Erythroblast (primary cell): Measurements from ENCODE around the gene RNF212.
A peak's percentile ranks its signal among the peaks of the same experiment; 100 is the strongest.

Source experiments
- DNase-seq, 2 experiments: peaks; one replicate each; lab custom pipeline; 2025; lab: John Stamatoyannopoulos, UW
- GATA1 ChIP-seq: IDR thresholded peaks from 2 replicates; pipeline ENCODE4 v1.6.1; 2011; ENCODE audit warnings: low read depth, mild to moderate bottlenecking, control low read depth, low read length, moderate library complexity
- POLR2A ChIP-seq: IDR thresholded peaks from 2 replicates; pipeline ENCODE4 v1.6.1; 2011; ENCODE audit warnings: mild to moderate bottlenecking, low read length

Gene RNF212

DNA sequence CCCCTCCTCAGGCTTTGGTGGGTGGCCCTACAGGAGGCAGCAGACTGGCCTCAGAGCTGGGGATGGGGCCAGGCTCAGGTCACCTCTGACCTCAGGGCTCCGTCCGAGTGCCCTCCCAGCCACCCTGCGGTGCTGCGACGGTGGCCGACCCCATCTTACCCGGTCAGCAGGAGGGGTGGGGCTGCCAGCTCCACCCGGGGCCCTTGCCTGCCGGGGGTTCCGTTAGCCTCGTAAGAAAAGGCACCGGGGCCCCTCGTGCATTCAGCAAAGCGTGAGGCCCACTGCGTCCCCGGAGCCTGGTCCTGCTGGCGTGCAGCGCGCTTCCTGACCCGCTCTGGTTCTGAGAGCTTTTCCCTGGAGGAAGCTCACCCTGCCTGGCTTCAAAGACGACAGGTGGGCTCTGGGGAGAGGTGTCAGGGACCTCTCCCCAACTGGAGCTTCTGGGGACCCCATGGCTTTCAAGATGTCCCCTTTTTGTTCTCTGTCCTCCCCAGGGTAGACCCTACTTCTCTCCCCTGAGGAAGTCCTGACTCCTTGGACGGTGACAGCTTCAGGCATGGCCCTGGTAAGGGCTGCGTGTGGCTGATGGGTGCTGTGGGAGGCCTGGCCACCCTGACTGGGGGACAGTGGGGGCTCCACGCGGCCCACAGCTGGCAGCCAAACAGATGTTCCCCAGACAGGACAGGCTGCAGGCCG, 86.0 kb downstream of the RNF212 start:
- DNase-seq, result no peak
- TF ChIP-seq GATA1, result no peak
- TF ChIP-seq POLR2A, result no peak

DNA sequence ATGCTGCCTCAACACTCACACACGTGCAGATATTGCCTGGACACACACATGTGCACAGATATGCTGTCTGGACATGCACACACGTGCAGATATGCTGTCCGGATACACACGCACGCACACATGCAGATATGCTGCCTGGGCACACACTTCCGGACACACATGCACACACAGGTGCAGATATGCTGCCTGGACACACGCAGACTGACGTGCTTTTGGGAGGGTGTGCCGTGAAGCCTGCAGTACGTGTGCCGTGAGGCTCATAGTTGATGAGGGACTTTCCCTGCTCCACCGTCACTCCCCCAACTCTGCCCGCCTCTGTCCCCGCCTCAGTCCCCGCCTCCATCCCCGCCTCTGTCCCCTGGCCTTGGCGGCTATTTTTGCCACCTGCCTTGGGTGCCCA, 87.2 kb downstream of the RNF212 start:
- TF ChIP-seq POLR2A, result no peak
- peak; percentile 17 to 25 for DNase-seq

DNA sequence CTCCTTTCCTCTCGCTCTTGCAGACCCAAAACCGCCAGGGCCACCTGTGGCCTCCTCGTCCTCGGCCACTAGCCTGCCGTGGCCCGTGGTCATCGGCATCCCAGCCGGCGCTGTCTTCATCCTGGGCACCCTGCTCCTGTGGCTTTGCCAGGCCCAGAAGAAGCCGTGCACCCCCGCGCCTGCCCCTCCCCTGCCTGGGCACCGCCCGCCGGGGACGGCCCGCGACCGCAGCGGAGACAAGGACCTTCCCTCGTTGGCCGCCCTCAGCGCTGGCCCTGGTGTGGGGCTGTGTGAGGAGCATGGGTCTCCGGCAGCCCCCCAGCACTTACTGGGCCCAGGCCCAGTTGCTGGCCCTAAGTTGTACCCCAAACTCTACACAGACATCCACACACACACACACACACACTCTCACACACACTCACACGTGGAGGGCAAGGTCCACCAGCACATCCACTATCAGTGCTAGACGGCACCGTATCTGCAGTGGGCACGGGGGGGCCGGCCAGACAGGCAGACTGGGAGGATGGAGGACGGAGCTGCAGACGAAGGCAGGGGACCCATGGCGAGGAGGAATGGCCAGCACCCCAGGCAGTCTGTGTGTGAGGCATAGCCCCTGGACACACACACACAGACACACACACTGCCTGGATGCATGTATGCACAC, 88.3 kb downstream of the RNF212 start:
- TF ChIP-seq GATA1, result no peak
- TF ChIP-seq POLR2A, result no peak
- no peak for DNase-seq

DNA sequence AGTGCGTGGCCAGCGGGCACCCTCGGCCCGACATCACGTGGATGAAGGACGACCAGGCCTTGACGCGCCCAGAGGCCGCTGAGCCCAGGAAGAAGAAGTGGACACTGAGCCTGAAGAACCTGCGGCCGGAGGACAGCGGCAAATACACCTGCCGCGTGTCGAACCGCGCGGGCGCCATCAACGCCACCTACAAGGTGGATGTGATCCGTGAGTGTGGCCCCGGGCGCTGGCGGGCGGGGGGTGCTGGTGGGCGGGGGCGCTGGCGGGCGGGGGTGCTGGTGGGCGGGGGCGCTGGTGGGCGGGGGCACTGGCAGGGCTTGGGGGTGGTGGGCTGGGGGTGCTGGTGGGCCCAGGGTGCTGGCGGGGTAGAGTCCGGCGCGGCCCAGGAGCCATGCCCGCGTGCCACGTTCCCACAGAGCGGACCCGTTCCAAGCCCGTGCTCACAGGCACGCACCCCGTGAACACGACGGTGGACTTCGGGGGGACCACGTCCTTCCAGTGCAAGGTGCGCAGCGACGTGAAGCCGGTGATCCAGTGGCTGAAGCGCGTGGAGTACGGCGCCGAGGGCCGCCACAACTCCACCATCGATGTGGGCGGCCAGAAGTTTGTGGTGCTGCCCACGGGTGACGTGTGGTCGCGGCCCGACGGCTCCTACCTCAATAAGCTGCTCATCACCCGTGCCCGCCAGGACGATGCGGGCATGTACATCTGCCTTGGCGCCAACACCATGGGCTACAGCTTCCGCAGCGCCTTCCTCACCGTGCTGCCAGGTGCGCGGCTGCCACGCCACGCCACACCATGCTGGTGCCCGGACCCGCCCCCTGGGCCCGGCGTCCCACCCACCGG, 89.2 kb downstream of the RNF212 start:
- DNase-seq, result no peak
- no peak for TF ChIP-seq GATA1
- TF ChIP-seq POLR2A, result no peak

DNA sequence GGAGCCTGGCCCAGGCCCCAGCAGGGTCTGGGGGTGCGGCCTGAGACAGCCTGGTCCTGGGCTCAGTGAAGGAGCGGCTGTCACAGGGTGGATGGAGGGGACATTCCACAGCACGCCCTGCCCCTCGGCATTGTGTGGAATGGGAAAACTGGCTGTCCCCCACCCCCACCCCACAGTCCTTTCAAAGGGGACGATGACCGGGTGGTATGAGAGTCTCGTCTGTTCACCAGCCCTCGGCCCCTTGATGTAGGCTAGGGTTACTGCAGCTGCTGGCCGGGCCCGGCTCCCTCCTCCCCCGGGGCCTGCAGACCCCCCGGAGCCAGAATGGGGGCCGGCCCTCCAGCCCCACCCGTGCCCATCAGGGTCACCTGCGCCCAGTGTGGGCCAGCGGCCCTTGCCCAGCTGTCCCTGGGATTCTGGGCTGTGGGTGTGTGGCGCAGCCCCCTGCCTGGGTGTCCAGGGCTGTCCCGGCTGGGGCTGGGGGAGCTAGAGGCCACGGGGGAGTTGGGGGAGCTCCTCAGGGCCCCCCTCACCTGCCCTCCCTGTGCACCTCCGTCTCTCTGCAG, 90.2 kb downstream of the RNF212 start:
- TF ChIP-seq POLR2A (no peak), GATA1 (no peak)
- DNase-seq, result no peak

DNA sequence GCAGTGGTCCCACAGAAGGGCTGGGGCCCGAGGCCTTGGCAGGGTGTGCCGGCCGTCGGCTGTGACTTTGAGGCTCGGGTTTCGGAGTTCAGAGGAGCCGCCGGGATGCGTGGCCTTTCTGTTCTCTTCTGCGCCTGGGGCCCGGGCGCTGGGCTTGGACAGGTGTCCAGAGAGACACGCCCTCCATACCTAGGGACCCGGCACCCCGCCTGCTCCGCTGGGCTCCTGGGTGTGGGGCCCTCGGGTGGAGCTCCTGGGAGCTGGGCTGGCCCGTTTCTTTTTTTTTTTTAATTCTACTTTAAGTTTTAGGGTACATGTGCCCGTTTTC, 90.7 kb downstream of the RNF212 start:
- DNase-seq, result no peak
- TF ChIP-seq GATA1, result no peak
- TF ChIP-seq POLR2A, result no peak

DNA sequence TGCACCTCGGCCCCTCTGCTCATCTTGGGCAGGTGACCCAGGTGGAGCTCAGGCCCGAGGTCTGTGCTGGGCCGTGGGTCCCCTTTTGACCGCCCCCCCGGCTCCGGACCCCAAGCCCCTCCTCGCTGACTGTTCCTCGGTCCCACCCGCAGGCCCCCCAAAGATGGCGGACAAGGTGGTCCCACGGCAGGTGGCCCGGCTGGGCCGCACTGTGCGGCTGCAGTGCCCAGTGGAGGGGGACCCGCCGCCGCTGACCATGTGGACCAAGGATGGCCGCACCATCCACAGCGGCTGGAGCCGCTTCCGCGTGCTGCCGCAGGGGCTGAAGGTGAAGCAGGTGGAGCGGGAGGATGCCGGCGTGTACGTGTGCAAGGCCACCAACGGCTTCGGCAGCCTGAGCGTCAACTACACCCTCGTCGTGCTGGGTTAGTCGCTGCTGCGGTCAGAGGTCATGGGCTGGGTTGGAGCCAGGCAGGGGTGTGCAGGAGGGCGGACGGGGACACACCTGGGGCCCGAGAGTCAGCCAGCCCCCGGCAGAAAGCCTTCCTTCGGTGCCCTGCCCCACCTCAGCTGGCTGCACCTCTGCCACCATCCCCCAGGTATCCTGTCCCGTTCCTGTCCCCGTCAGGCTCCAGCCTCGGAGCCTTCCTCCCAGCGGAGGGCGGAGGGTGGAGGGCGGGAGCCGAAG, 91.2 kb downstream of the RNF212 start:
- TF ChIP-seq POLR2A, result no peak
- no peak for TF ChIP-seq GATA1
- DNase-seq, result no peak
